Keratinocyte (primary cell): Measurements from ENCODE around the gene SGO2. TPM values are rescaled to one million over a fixed set of nuclear protein-coding genes. Genes with fewer than 3 reads are reported as not detected.
A peak's percentile ranks its signal among the peaks of the same experiment; 100 is the strongest.

Experiments used
- DNase-seq: peaks from one replicate; pipeline ENCODE4 v3.0.0-alpha.2; 2011; ENCODE audit warnings: low read depth, missing footprints, low spot score
- FAIRE-seq: peaks from 2 replicates; lab custom pipeline; 2011; peaks lifted over from hg19 to GRCh38; lab: Jason Lieb, UNC
- H2AFZ ChIP-seq: 2 replicates; pipeline ENCODE4 v1.6.0; 2012; ENCODE audit warnings: low read length, control low read depth, inconsistent platforms; ENCODE audit not compliant: control insufficient read depth
- H3K27ac ChIP-seq: 2 replicates; pipeline ENCODE4 v1.5.1; 2011; ENCODE audit warnings: low read length; ENCODE audit not compliant: control insufficient read depth, insufficient read depth
- H3K27me3 ChIP-seq: 3 replicates; pipeline ENCODE4 v1.6.0; 2011; ENCODE audit warnings: low read length; ENCODE audit not compliant: control insufficient read depth, insufficient read depth; ENCODE audit errors: extremely low read depth
- H3K36me3 ChIP-seq, 2 experiments: 2 replicates in 1 of 2; 3 replicates in 1 of 2; pipeline ENCODE4 v1.5.1; 2011; ENCODE audit warnings: low read length in 2 of 2, mild to moderate bottlenecking in 1 of 2; ENCODE audit not compliant: control insufficient read depth in 2 of 2, insufficient read depth in 2 of 2; ENCODE audit errors: extremely low read depth in 1 of 2
- H3K4me1 ChIP-seq: 3 replicates; pipeline ENCODE4 v1.5.1; 2011; ENCODE audit warnings: low read length; ENCODE audit not compliant: control insufficient read depth, insufficient read depth; ENCODE audit errors: extremely low read depth
- H3K4me2 ChIP-seq: 3 replicates; pipeline ENCODE4 v1.6.0; 2011; ENCODE audit warnings: low read depth, low read length; ENCODE audit not compliant: control insufficient read depth, insufficient read depth; ENCODE audit errors: extremely low read depth
- H3K4me3 ChIP-seq, 3 experiments: fragments of 200-600 bp in 1 of 3; sonication (generic) in 1 of 3; 2 replicates in 2 of 3; 3 replicates in 1 of 3; pipeline ENCODE4 v1.5.1; 2011 to 2016; ENCODE audit warnings: low read length in 3 of 3, mild to moderate bottlenecking in 3 of 3, control low read depth in 2 of 3, inconsistent platforms in 1 of 3, low read depth in 1 of 3, mixed read lengths in 1 of 3, mixed run types in 1 of 3, moderate library complexity in 1 of 3; ENCODE audit not compliant: control insufficient read depth in 2 of 3, insufficient read depth in 2 of 3; ENCODE audit errors: extremely low read depth in 1 of 3
- H3K79me2 ChIP-seq: 2 replicates; pipeline ENCODE4 v1.6.0; 2012; ENCODE audit warnings: low read length; ENCODE audit not compliant: control insufficient read depth, insufficient read depth
- H3K9ac ChIP-seq: 3 replicates; pipeline ENCODE4 v1.6.0; 2011; ENCODE audit warnings: low read length; ENCODE audit not compliant: control insufficient read depth, insufficient read depth; ENCODE audit errors: extremely low read depth
- H3K9me1 ChIP-seq: 3 replicates; pipeline ENCODE4 v1.6.0; 2011; ENCODE audit warnings: low read length; ENCODE audit not compliant: control insufficient read depth, insufficient read depth; ENCODE audit errors: extremely low read depth
- H3K9me3 ChIP-seq: 2 replicates; pipeline ENCODE4 v1.5.1; 2012; ENCODE audit warnings: low read depth, low read length; ENCODE audit not compliant: control insufficient read depth
- H4K20me1 ChIP-seq: 3 replicates; pipeline ENCODE4 v1.6.0; 2011; ENCODE audit warnings: low read length; ENCODE audit not compliant: control insufficient read depth, insufficient read depth; ENCODE audit errors: extremely low read depth
- EZH2 ChIP-seq: IDR thresholded peaks from one replicate; pipeline ENCODE4 v1.6.1; 2012; ENCODE audit warnings: inconsistent platforms, mild to moderate bottlenecking, low read length, moderate library complexity
- dilution Hi-C: fragments of 300-500 bp; cut with MboI; formaldehyde crosslinking; loops from one replicate; pipeline ENCODE4 v1.7.0; 2020; ENCODE audit warnings: low sequenced_read_pairs; ENCODE audit not compliant: extremely low pct_ligation_motif_present
- polyA plus RNA-seq, 5 experiments: library from polyadenylated mRNA; depleted of rRNA in 3 of 5; stranded (reverse) in 3 of 5; stranded (forward) in 1 of 5; unstranded in 1 of 5; fragments of >200 nt; gene quantifications; 1 replicate in 1 of 5; 2 replicates in 3 of 5; 3 replicates in 1 of 5; pipeline versions ENCODE4 v1.2.1 to v1.2.3, GENCODE V29; 2011 to 2012; ENCODE audit warnings: missing spikeins in 2 of 5, low read depth in 1 of 5, low replicate concordance in 1 of 5
- TF ChIP-seq, protein P1 (sequence below), 3 experiments: IDR thresholded peaks in 1 of 3; conservative IDR thresholded peaks in 1 of 3; optimal IDR thresholded peaks in 1 of 3; 2 replicates in 2 of 3; 3 replicates in 1 of 3; pipeline versions ENCODE3 to v1.5.1; 2011; ENCODE audit warnings: low read length in 3 of 3, mild to moderate bottlenecking in 3 of 3, moderate library complexity in 2 of 3, control low read depth in 1 of 3, inconsistent platforms in 1 of 3; ENCODE audit not compliant: insufficient read depth in 2 of 3; ENCODE audit errors: extremely low read depth in 1 of 3

The SGO2 gene
- polyA plus RNA-seq, 1 donor (not counting 4 experiments of a cell fraction or from before 2014, with no cell fraction given) = 8.6 TPM

DNA sequence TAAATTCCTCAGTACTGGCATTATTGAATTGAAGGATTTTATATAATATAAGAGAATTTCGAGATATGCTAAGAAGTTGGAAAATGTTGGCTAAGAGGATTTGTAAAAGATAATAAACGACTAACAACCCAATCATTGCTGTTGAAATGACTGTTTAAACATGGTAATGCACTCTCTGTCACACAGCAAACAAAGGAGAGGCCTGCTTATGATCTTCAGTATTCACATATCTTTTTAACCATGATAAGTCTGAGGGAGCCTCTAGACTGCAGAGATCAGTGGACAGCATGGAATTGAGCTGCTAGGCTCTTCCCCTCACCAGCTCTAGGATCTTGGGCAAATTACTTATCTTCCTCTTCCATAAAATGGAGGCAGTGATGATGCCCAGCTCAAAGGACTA lies 18.8 kb upstream of the SGO2 start:
- no peaks in the 10 kb centered on the region for H4K20me1 ChIP-seq
- no peak overlapping the region for H3K4me2 ChIP-seq
- TF ChIP-seq EZH2 = no peak
- TF ChIP-seq, protein P1, sequence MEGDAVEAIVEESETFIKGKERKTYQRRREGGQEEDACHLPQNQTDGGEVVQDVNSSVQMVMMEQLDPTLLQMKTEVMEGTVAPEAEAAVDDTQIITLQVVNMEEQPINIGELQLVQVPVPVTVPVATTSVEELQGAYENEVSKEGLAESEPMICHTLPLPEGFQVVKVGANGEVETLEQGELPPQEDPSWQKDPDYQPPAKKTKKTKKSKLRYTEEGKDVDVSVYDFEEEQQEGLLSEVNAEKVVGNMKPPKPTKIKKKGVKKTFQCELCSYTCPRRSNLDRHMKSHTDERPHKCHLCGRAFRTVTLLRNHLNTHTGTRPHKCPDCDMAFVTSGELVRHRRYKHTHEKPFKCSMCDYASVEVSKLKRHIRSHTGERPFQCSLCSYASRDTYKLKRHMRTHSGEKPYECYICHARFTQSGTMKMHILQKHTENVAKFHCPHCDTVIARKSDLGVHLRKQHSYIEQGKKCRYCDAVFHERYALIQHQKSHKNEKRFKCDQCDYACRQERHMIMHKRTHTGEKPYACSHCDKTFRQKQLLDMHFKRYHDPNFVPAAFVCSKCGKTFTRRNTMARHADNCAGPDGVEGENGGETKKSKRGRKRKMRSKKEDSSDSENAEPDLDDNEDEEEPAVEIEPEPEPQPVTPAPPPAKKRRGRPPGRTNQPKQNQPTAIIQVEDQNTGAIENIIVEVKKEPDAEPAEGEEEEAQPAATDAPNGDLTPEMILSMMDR (optimal IDR thresholded peaks at IDR 0.05 in 1 of 3, IDR thresholded peaks at IDR 0.05 in 1 of 3, conservative IDR thresholded peaks at IDR 0.05 in 1 of 3; ENCODE audit: extremely low read depth in 1 of 3, insufficient read depth in 2 of 3, low read length in 3 of 3) = no peak
- no peak overlapping the region for H3K9ac ChIP-seq
- DNase-seq = no peak
- no peak overlapping the region for H3K4me3 ChIP-seq
- H3K79me2 ChIP-seq = peaks cover 8% of the 10 kb centered on the region
- FAIRE-seq = no peak
- dilution Hi-C loops = no loop called here
- H2AFZ ChIP-seq = no peak overlapping the region
- H3K27me3 ChIP-seq = no peaks in the 10 kb centered on the region
- peaks cover 3 to 4% of the 10 kb centered on the region in 2 experiments for H3K36me3 ChIP-seq
- H3K27ac ChIP-seq = no peak overlapping the region
- peaks cover 6% of the 10 kb centered on the region for H3K4me1 ChIP-seq
- H3K9me1 ChIP-seq = no peaks in the 10 kb centered on the region
- no peaks in the 10 kb centered on the region for H3K9me3 ChIP-seq

DNA sequence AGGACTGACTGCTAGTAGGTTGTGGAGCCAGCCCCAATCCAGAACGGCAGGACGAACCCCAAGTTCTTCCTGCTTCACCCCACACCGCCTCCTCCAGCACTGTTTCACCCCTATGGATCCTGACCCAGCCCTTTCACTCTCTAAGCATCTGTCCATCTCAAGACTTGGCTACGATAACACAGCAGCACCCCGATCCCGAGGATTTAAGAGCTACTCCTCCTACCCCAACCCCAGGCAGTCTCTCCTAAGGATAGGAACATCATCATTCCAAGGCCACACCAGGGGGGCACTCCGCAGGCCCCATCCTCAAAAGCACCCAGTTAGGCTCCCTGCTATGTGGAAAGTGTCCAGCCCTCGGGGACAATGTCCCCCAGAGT lies 16.8 kb upstream of the SGO2 start:
- Histone ChIP-seq H3K27me3 (no peaks in the 10 kb centered on the region), H2AFZ (peak overlapping the region; percentile 64), H3K4me2 (peak overlapping the region; percentile 84), H3K79me2 (peaks cover 8% of the 10 kb centered on the region), H3K4me1 (peaks cover 6% of the 10 kb centered on the region), H3K9me3 (no peaks in the 10 kb centered on the region), H3K36me3 (peaks cover 0 to 4% of the 10 kb centered on the region in 2 experiments), H3K4me3 (peak overlapping the region; percentile 64 to 91 (median 85)), H4K20me1 (no peaks in the 10 kb centered on the region), H3K9me1 (no peaks in the 10 kb centered on the region), H3K27ac (peak overlapping the region; percentile 48), H3K9ac (peak overlapping the region; percentile 87)
- dilution Hi-C loops = no loop called here
- DNase-seq = no peak
- no peak for FAIRE-seq
- TF ChIP-seq, protein P1 (optimal IDR thresholded peaks at IDR 0.05 in 1 of 3, IDR thresholded peaks at IDR 0.05 in 1 of 3, conservative IDR thresholded peaks at IDR 0.05 in 1 of 3; ENCODE audit: extremely low read depth in 1 of 3, insufficient read depth in 2 of 3, low read length in 3 of 3) = no peak
- TF ChIP-seq EZH2 = no peak
